Measurements from ENCODE around the gene CLN5. TPM values are rescaled to one million over a fixed set of nuclear protein-coding genes. Genes with fewer than 3 reads are reported as not detected.

The CLN5 gene
- total RNA-seq = 16.2 and 18.4 TPM in 2 replicates

GRCh38 chr13:76991796-76992547 lies at the start of gene CLN5:
Gene CLN5, plus strand, starts transcription at chr13:76992081. Its CDS starts 18 bp downstream, at chr13:76992099.

GRCh38 chr13:76948149-76948548 lies 43.7 kb upstream of the CLN5 start, which contains the start of gene ACOD1:
Gene ACOD1, plus strand, starts transcription at chr13:76948511. Its CDS starts 48 bp downstream, at chr13:76948559.

GRCh38 chr13:77026861-77027621 lies 35.2 kb downstream of the CLN5 start, which contains the start of gene FBXL3:
Gene FBXL3, minus strand, starts transcription at chr13:77027159. Its CDS starts 5,299 bp downstream, at chr13:77021860.

Other genes starting within 250 kb of the CLN5 start
- gene KCTD12, start 105.7 kb upstream of the CLN5 start, total RNA-seq = 85.2 and 204 TPM in 2 replicates
- gene ACOD1, start 43.6 kb upstream of the CLN5 start, total RNA-seq = not detected in 2 replicates
- gene FBXL3, start 35.1 kb downstream of the CLN5 start, total RNA-seq = 48.1 and 59.2 TPM in 2 replicates

Data from subcutaneous preadipocyte (primary cell).